ENCODE measurements around the gene KLK3. TPM values are rescaled to one million over a fixed set of nuclear protein-coding genes. Genes with fewer than 3 reads are reported as not detected.
"Not testable (repeated sequence)": the region's sequence is repeated elsewhere in the genome, so short reads cannot be mapped to it uniquely, and the experiment has no call there.

KLK3 gene
- 0.48 TPM for total RNA-seq (ENCODE audit: insufficient read depth, low replicate concordance)

- DNase-seq (ENCODE audit: low spot score) = no peak
Observed at GRCh38 chr19:50854636-50855410, at the start of gene KLK3. KLK3 (plus strand) TSS chr19:50854915; CDS start chr19:50854956, 41 bp downstream.

- no peak for DNase-seq (ENCODE audit: low spot score)
Observed at GRCh38 chr19:50808856-50809255, 45.9 kb upstream of the KLK3 start.

GRCh38 chr19:50811622-50812238 is 43.0 kb upstream of the KLK3 start:
- not testable (repeated sequence) for DNase-seq (ENCODE audit: low spot score)

GRCh38 chr19:50812474-50812873 is 42.2 kb upstream of the KLK3 start:
- DNase-seq (ENCODE audit: low spot score) = no peak

- DNase-seq (ENCODE audit: low spot score) = no peak
Observed at GRCh38 chr19:50814883-50815282, 39.8 kb upstream of the KLK3 start.

GRCh38 chr19:50815439-50815838 is 39.3 kb upstream of the KLK3 start:
- no peak for DNase-seq (ENCODE audit: low spot score)

GRCh38 chr19:50817941-50818858 is 36.5 kb upstream of the KLK3 start:
- DNase-seq (ENCODE audit: low spot score) = no peak

GRCh38 chr19:50818859-50819472 is 35.7 kb upstream of the KLK3 start:
- no peak for DNase-seq (ENCODE audit: low spot score)

GRCh38 chr19:50819636-50820035 is 35.1 kb upstream of the KLK3 start:
- no peak for DNase-seq (ENCODE audit: low spot score)

- no peak for DNase-seq (ENCODE audit: low spot score)
Observed at GRCh38 chr19:50820086-50820485, 34.6 kb upstream of the KLK3 start.

GRCh38 chr19:50820549-50821247 is 34.0 kb upstream of the KLK3 start:
- DNase-seq (ENCODE audit: low spot score) = no peak

GRCh38 chr19:50821248-50821612 is 33.5 kb upstream of the KLK3 start:
- DNase-seq (ENCODE audit: low spot score) = no peak

GRCh38 chr19:50821622-50822021 is 33.1 kb upstream of the KLK3 start:
- DNase-seq (ENCODE audit: low spot score) = no peak

GRCh38 chr19:50822661-50823208 is 32.0 kb upstream of the KLK3 start:
- DNase-seq (ENCODE audit: low spot score) = no peak

GRCh38 chr19:50823389-50824042 is 31.2 kb upstream of the KLK3 start, which contains the start of gene KLK1:
KLK1 (minus strand) TSS chr19:50823787; CDS start chr19:50823748, 39 bp downstream.
- DNase-seq (ENCODE audit: low spot score) = no peak

GRCh38 chr19:50826492-50827240 is 28.0 kb upstream of the KLK3 start:
- no peak for DNase-seq (ENCODE audit: low spot score)

GRCh38 chr19:50827476-50827875 is 27.2 kb upstream of the KLK3 start:
- DNase-seq (ENCODE audit: low spot score) = no peak

- no peak for DNase-seq (ENCODE audit: low spot score)
Observed at GRCh38 chr19:50829801-50830200, 24.9 kb upstream of the KLK3 start.

GRCh38 chr19:50830266-50831025 is 24.3 kb upstream of the KLK3 start:
- DNase-seq (ENCODE audit: low spot score) = no peak

Measured in umbilical cord (tissue), 2 donors.